HG02938 (cell line): ENCODE data around the gene MCUR1.
"Not testable (repeated sequence)": the region's sequence is repeated elsewhere in the genome, so short reads cannot be mapped to it uniquely, and the experiment has no call there.

Experiments used
- ATAC-seq: cut with Tn5 transposase; IDR thresholded peaks from one replicate; pipeline ENCODE4 v1.9.1; 2021; ENCODE audit warnings: mild to moderate bottlenecking, moderate library complexity; ENCODE audit not compliant: unreplicated experiment

Gene MCUR1

DNA sequence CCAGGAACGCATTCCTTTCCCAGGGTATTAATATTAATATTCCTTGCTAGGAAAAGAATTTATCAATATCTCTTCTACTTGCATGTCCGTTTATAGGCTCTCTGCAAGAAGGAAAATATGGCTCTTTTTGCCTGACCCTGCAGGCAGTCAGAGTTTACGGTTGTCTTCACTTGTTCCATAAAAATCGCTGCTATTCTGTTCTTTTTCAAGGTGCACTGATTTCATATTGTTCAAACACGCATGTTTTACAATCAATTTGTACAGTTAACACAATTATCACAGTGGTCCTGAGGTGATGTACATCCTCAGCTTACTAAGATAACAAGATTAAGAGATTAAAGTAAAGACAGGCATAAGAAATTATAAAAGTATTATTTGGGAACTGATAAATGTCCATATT lies 15.1 kb upstream of the MCUR1 start:
- ATAC-seq, result not testable (repeated sequence)

DNA sequence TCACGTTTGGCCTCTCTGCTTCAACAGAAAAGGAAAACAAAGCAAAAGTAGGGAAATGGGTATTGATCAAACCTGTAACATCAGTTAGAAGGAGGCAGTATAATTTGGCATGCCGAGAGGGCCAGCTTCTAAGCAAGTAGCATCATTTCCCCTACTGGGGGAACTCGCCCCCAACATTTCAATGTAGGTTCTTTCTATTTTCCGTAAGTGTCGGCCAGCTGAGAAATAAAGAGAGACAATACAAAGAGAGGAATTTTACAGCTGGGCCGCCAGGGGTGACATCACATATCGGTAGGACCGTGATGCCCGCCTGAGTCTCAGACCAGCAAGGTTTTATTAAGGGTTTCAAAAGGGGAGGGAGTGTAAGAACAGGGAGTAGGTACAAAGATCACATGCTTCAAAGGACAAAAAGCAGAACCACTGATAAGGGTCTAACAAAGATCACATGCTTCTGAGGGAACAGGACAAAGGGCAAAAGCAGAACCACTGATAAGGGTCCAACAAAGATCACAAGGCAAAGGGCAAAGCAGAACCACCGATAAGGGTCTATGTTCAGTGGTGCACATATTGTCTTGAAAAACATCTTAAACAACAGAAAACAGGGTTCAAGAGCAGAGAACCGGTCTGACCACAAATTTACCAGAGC lies 14.4 kb upstream of the MCUR1 start:
- ATAC-seq, result not testable (repeated sequence)

GRCh38 chr6:13827032-13827431 lies 12.7 kb upstream of the MCUR1 start:
- ATAC-seq, result no peak

DNA sequence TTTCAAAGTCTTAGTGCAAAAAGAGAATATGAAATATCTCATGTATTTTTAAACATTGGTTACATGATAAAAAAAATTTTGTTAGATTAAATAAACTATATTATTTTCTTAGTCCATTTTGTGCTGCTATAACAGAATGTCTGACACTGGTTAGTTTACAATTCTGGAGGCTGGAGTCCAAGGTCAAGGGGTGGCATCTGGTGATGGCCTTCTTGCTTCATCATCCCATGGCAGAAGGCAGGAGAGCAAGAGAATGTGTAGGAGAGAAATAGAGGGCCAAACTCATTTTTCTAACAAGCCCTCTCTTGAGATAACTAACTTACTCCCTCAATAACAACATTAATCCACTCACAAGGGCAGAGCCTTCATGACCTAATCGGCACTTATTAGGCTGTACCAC lies 11.5 kb upstream of the MCUR1 start:
- no peak for ATAC-seq

- no peak for ATAC-seq
These were observed 4.0 kb upstream of the MCUR1 start for GRCh38 chr6:13818341-13818740.

DNA sequence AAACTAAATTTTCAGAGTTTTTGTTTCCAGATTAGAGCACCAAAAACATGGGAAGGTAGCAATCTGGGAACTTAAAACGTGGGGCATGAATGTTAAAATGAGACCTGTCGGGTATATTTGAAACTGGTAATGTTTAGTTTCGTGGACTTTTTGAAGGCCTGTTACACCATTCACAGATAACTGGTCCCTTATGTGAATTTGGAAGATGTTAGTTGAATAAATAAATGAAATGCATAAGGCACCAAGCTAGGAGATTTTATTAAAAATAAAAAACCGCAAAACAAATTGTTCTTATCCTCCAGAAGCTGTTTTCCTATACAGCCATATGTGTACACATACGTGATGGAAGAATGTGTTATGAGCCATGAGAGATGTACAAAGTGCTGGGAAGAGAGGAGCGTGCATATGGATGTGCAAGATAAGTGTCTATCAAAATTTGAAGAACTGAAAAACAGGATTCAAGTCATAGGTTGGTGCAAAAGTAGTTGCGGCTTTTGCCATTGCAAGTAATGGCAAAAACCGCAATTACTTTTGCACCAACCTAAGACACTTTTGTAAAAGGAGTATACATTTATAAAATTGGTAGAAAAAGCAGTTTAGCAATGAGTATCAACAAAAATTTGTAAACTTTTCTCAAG lies 700 bp upstream of the MCUR1 start:
- no peak for ATAC-seq

DNA sequence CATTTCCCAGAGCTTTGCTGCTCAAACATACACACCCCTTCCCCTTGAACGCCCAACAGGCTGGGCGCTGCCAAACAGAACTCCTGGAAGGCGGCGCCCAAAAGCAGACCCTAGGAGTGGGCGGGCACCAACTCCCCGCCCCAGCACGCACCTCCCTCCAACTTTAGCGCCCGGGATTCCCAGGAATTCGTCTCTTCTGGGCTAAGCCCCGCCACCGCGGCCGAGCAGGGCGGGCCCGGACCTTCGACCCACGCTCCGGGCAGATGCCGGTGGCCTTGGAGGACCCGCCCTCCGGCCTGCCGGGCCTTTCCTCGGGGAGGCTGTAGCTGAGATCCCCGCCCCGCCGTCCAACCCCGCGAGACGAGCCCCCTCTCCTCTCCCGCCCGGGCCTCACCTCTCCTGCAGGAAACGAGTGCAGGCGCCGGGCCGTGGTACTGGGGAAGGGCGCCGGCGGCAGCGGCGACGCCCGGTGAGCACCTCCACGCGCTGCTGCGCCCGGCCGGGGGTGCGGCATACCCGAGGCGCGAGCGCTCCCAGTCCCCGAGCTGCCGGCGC lies 659 bp downstream of the MCUR1 start:
- peak; percentile 35 for ATAC-seq

- no peak for ATAC-seq
These were observed 1.3 kb downstream of the MCUR1 start for GRCh38 chr6:13813026-13813425.

GRCh38 chr6:13812359-13812642 lies 2.1 kb downstream of the MCUR1 start:
- ATAC-seq, result no peak

- ATAC-seq, result no peak
These were observed 2.6 kb downstream of the MCUR1 start for GRCh38 chr6:13811627-13812358.

GRCh38 chr6:13810688-13811446 lies 3.5 kb downstream of the MCUR1 start:
- ATAC-seq, result no peak

- no peak for ATAC-seq
These were observed 5.6 kb downstream of the MCUR1 start for GRCh38 chr6:13808801-13809200.

GRCh38 chr6:13807696-13808095 lies 6.7 kb downstream of the MCUR1 start:
- no peak for ATAC-seq

DNA sequence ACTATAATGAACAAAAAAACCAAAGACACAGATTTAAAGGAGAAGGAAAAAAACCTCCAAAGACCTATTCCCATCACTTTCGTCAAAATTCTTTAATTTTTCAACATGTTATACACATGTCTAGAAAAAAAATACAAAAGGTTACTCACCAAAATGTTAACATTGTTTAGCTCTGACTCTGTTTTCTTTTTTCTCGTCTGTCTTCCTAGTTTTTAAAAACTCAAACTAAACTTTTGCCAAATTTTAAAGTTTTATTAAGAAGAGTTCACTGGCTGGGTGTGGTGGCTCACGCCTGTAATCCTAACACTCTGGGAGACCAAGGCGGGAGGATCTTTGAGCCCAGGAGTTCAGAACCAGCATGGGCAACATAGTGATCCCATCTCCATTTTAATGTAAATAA lies 10.8 kb downstream of the MCUR1 start:
- no peak for ATAC-seq

GRCh38 chr6:13800615-13801014 lies 13.7 kb downstream of the MCUR1 start:
- no peak for ATAC-seq

DNA sequence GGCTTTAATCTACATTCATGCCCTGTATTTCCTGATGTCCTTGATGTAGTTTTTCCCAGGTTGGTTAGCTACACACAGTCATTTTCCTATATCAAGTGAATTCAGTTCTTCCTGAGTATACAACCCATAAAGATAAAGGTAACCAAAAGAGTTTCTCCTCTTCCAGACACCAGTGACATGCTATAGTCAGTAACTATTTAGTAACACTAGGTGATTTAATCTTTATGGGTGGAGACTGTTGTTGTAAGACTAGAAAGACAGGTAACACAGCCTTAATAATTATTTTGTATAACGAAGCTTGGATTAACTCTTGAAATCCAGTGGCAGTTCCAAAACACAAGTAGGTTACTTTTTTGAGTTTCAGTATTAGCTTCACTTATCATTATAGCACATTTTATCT lies 17.6 kb downstream of the MCUR1 start:
- ATAC-seq, result no peak

GRCh38 chr6:13795041-13795750 lies 19.2 kb downstream of the MCUR1 start:
- ATAC-seq, result peak; percentile 93

DNA sequence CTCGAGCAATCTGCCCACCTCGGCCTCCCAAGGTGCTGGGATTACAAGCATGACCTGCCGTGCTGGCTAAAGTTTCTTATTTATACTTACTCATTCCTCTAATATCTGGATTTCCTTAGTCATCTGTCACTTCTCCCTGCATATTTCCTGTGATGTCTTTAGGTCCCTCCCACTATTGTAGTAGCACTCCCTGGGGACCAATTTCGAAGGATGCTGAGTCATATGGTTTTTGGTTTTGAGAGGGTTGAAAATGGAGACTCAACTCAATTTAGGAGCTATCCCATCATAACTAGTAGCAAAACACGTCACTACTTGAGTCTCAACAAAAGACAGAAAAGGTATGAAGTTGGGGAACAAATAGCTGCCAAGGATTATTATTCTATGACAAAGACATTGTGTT lies 20.2 kb downstream of the MCUR1 start:
- no peak for ATAC-seq

DNA sequence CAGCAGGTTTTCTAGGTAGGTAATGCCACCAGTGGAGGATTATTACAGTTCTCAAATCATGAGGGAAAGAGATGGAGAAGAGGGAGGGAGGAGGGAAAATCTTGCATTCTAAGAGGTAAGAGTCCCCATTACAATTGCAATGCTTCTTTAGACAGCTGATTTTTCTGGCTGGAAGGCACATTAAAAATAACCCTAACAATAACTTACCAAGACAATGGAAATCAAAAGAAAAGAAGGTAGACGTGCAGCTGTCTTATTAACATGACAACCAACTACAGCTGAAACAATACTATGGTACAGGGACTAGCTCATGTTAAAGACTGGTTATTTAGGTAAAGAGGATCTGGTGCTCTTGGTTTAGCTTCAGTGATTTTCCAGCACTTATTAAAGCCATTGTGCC lies 24.6 kb downstream of the MCUR1 start:
- no peak for ATAC-seq

DNA sequence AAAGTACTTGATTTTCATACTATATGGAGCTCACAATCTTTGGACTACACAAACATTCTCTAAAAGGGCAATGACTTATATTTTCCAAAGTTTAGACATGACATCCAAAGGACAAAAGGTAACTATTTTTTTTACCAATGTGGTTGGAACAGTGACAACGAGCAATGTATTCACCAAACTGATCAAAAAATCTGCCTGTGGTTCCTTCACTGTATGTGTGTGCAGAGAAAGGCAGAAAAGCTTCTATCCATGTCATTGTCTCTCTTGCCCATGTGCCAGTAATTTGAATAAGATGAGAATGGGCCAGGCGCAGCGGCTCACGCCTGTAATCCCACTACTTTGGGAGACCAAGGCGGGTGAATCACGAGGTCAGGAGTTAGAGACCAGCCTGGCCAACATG lies 25.5 kb downstream of the MCUR1 start:
- ATAC-seq, result no peak

DNA sequence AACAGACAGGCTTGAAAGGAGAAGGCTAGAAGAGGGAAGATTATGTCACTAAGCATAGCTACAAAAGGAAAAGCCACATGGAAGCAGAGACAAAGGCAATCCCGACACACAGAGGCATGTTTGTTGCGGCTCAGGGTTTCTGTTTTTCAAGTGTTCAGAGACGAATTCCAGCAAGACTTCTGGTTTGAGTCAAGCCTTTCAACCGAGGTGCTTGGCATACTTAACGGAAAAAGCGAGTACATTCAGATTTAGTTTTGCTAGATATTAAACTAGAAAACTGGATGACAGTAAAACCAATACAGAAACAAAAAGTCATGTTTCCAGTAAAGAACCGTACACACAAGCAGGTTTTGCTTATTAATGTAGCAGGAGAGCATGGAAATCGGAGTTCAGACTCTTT lies 27.2 kb downstream of the MCUR1 start:
- ATAC-seq, result no peak
